Measurements from ENCODE around the gene CCDC150.
"Not testable (repeated sequence)": the region's sequence is repeated elsewhere in the genome, so short reads cannot be mapped to it uniquely, and the experiment has no call there.

CCDC150 gene

DNA sequence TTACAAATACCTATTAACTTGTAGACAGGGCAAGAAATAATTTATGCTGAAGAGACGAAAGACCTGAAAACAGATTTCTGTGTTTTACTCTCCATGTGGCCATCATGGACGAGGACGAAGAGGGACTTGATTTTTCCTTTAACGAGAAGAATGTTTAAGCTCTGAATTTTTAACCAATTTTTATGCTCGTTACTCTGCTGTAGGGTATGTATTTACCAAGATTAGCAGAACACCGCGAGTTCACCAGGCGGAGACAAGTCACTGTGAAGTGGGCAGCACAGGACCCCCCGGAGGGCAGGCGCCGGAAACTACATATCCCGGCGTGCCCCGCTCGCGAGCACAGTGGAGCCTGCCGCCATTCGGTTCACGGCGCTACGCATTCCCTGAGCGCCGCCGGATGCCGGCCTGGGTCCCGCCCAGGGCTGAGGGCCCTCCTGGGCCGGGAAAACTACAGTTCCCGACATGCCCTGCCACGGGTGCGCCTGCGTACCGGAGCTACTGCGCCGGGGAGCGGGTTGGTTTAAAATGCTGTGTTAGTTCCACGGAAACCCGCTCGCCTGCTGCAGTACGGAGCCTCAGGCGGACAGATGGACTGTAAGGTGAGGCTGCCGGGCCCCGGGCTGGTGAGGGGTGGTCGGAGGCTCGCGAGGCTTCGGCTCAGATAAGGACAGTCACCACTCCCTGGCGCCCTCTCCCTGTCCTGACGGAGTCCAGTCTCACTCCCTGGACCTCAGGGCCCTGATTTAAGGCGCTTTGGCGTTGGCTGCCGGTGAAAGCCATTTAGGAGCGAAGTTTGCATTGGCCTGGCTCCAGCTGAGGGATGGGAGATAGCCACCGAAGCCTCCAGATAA is at the start of gene CCDC150:
Gene CCDC150 (plus strand): TSS at position 536 of the 851 bp plus-strand sequence. CDS start 52 bp downstream, at position 588.
- DNase-seq, result peak; percentile 96
- in situ Hi-C loops (cut with HindIII; ENCODE audit: low pct_ligation_motif_present, low pct_unique_long_range_greater_than_20kb, low sequenced_read_pairs), result no loop called here

DNA sequence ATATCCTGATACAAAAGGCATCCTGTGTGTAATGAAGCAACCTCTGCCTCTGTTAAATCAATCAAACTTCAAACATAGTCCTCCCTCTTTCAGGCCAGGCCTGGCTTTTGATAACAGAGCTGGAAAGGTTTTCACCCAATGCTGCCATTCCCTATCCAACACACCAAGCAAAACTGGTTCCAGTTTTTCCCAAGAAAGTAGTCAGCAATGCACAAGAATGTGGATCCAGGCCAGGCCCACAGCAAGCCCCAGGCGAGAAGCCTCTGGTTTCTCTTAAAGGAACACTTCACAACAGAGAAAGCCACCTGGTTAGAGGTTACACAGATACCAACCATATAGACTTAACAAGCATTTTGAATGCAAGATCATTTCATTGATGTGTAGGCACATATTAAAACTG is 49.2 kb upstream of the CCDC150 start:
- DNase-seq, result no peak
- in situ Hi-C loops (cut with HindIII; ENCODE audit: low pct_ligation_motif_present, low pct_unique_long_range_greater_than_20kb, low sequenced_read_pairs), result no loop called here

DNA sequence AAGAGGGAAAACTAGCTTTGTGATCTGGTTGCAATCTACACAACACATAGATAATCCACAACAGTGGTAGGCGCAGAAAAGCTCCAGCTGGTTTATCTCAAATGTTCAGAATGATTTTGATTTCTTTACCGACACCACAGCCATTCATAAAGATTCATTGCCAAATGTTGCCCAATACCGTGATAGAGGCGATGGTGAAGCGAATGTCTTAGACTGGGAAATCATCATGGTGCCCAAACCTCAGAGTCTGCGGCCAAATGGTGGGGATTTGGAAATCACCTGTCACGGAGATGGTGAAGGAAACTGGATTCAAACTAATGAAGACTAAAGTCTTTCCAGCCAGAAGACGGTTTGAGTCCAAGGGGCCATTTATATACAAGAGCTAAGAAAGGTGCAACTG is 48.5 kb upstream of the CCDC150 start:
- no peak for DNase-seq
- in situ Hi-C loops (cut with HindIII; ENCODE audit: low pct_ligation_motif_present, low pct_unique_long_range_greater_than_20kb, low sequenced_read_pairs), result no loop called here

DNA sequence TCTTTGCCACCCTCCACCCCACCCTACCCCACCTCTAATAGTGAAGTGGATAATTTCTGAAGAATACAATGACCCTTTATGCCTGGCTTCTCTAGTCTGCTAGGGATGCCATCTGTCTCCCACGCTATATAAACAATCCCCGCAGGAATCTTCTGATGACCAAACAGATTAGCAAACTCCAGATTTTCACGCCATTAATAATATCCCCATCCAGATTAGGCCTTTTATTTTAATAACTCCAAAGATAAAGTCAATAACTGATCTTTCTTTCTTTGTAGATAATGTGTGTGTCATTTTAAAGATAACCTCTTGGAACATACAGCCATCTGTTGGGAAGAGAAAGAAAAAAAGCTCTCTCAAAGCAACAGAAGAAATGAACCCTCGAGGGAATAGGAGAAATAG is 47.9 kb upstream of the CCDC150 start:
- DNase-seq, result no peak
- in situ Hi-C loops (cut with HindIII; ENCODE audit: low pct_ligation_motif_present, low pct_unique_long_range_greater_than_20kb, low sequenced_read_pairs), result no loop called here

DNA sequence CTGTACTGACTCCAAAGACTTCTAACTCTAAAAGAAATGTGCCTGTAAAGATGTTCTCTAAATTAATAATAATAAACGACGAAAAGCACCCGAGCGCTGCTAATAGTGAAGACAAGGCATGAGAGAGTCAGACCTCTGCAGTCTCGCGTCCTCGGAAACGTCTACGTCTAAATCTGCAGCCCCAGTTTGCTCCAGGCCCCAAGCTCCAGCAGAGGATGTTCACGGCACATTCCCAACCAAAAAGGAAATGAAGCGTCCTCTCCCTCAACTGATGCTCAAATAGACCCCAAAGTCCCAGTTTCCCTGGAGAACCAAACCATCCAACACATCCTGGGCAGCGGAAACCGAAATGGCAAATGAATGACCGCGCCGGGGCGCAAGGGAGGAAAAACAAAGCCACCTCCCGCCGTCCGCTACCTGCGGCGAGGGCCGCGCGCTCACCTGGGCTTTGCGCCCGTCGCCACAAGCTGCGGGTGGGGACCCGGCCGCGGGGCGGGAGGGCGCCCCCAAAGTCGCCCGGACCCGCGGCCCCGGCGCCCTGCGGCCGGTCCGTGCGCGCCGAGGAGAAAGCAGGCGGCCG is 47.1 kb upstream of the CCDC150 start:
- in situ Hi-C loops (cut with HindIII; ENCODE audit: low pct_ligation_motif_present, low pct_unique_long_range_greater_than_20kb, low sequenced_read_pairs), result no loop called here
- peak; percentile 25 for DNase-seq

DNA sequence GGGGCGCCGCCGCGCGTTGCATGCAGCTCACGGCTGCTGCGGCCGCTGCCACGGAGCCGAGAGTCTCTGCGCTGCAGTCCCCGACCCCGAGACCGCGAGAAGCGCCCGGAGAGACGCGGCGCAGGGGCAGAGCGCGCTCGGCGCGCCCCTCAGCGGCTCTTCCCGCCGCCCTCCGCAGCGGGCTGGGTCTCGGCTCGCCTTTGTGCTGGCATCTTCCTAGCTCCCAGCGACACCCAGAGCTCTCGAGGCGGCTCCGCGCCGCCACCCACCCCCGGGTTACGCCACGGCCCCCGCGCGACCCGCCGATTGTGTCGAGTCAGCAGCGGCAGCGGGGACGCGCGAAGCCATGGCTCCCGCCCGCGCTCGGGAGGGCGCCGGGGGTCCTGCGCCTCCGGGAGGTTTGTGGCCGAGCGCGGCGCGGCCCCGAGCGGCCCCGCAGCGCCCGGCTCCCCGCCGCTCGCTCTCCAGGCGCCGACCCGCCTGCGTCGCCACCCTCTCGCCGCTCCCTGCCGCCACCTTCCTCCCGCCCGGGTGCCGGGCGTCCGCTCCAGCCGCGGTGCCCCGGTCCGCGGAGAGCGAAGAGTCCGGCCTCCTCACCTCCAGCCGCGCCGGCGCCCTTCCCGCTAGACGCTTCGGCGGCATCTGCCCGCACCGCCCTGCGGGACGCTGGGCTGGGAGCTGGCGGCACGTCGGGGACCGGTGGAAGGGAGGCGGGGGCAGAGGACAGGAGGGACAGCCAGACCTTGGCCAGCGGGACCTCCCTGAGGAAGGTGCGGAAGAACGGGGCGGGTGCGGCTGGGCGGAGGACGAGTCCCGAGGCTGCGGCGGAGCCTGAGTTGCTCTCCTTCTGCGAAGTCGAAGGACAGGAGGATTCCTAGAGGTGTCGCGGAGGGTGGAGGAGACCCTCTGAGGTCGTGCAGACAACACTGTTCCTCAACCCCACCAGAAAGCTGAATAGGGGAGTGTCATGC is 46.3 kb upstream of the CCDC150 start, which contains the start of gene HECW2:
Gene HECW2 (minus strand): TSS at position 644 of the 971 bp plus-strand sequence.
- in situ Hi-C loops (cut with HindIII; ENCODE audit: low pct_ligation_motif_present, low pct_unique_long_range_greater_than_20kb, low sequenced_read_pairs), result no loop called here
- DNase-seq, result peak; percentile 50

DNA sequence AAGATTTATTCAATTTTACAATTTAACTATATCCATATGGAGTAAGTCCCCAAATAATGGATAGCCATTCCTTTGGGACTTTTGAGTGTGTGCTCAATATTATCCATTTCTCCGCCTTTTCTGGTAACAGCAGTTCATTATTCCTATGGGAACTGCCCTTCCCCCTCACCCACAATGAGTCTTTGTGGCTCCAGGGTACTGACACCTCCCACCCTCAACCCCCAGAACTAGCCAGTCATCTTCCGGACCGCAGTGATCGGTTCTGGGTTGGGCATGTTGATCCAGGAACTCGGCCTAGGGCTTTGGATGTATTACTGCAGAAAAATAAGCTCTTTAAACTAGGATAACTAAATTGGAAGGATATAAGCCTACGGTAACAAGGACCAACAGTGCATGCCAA is 45.4 kb upstream of the CCDC150 start:
- DNase-seq, result no peak
- in situ Hi-C loops (cut with HindIII; ENCODE audit: low pct_ligation_motif_present, low pct_unique_long_range_greater_than_20kb, low sequenced_read_pairs), result no loop called here

DNA sequence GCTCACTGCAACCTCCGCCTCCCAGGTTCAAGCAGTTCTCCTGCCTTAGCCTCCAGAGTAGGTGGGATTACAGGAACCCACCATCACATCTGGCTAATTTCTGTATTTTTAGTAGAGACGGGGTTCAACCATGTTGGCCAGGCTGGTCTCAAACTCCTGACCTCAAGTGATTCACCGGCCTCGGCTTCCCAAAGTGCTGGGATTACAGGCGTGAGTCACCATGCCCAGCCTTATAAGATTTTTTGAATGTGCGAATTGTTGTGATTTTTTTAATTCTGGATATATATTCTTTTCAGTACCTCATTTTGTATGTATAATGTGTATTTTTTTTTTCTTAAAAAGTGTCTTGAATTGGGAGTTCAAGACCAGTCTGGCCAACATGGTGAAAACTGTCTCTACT is 42.0 kb upstream of the CCDC150 start:
- DNase-seq, result no peak
- in situ Hi-C loops (cut with HindIII; ENCODE audit: low pct_ligation_motif_present, low pct_unique_long_range_greater_than_20kb, low sequenced_read_pairs), result no loop called here

DNA sequence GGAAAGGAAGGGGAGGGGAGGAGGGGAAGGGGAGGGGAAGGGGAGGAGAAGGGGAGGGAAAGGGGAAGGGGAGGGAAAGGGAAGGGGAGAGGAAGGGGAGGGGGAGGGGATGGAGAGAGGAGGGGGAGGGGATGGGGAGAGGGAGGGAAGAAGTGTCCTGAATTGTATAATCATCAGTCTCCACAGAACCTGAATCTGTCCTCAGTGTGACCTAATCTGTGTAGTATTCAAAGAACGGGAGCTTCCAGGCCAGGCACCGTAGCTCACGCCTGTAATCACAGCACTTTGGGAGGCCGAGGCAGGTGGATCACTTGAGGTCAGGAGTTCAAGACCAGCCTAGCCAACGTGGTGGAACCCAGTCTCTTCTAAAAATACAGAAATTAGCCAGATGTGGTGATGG is 41.1 kb upstream of the CCDC150 start:
- in situ Hi-C loops (cut with HindIII; ENCODE audit: low pct_ligation_motif_present, low pct_unique_long_range_greater_than_20kb, low sequenced_read_pairs), result no loop called here
- DNase-seq, result no peak

DNA sequence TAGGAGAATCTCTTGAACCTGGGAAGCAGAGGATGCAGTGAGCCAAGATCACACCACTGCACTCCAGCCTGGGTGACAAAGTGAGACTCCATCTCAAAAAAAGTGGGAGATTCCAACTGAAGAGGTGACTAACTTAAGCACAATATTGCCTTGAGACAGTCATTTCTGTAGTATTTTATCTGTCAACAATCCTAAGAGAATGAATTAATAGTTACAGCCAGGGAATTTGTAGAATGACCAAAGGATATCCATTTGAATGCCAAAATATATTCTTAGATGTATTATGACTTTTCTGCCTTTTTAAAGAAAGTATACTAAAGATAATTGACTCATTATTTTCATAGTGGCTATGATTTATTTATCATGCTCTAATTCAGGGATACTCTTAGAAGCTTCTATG is 40.7 kb upstream of the CCDC150 start:
- in situ Hi-C loops (cut with HindIII; ENCODE audit: low pct_ligation_motif_present, low pct_unique_long_range_greater_than_20kb, low sequenced_read_pairs), result no loop called here
- no peak for DNase-seq

DNA sequence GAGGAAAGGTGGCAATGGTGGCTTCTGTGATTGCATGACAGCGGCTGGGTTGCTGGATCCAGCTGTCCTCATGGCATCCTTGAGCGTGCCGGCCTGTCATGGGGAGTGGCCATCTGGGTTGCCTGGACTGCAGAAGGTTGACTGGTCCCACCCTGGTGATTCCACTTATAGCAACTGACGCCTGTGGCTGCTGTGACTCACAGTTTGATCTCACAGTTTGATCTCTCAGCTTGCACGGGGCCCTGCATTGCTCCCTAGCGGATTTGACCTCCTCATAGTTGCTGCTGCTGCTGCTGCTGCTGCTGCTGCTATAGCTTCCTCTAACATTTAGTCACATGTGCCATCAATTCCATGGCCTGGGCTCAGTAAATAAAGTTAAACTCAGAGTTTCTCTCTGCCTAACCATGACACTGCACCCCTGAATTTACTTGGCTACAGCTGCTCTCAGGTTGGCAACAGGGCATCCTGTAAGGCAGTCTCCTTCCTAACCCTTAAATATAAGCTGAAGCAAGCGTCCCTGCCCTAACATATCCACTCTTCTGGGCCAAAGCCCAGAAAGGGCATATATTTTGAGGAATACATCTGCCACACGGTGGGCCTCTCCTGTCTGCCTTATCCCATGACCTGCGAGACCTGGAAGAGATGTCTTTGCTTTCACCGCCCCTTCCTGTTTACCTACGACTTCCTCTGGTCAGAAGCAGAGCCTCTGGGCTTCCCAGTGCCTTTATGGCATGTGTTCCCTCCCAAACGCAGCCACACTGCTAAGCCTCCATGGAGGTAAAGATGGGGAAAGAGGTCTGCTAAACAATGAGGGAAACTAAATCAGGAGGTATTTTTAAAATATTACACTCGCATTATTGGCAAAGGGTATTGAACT is 37.8 kb upstream of the CCDC150 start:
- DNase-seq, result peak; percentile 60
- in situ Hi-C loops (cut with HindIII; ENCODE audit: low pct_ligation_motif_present, low pct_unique_long_range_greater_than_20kb, low sequenced_read_pairs), result no loop called here

DNA sequence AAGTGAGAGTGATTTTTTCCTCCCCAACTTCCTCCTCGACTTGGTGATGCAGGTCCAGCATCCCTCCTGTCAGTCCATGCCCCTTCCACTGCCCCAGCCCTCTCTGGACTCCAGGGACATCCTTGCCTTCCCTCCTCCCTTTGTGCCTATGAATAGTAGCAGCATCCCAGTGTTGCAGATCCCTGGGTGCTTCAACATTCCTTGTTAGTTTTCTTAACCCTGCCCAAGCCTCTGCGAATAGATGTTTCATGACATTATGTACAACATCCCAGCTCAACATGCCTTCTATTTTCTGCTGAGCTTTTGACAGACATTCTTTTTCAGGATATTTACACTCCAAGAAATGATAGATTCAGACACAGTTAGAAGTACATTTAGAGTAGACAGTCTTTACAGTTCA is 35.3 kb upstream of the CCDC150 start:
- DNase-seq, result no peak
- in situ Hi-C loops (cut with HindIII; ENCODE audit: low pct_ligation_motif_present, low pct_unique_long_range_greater_than_20kb, low sequenced_read_pairs), result no loop called here

DNA sequence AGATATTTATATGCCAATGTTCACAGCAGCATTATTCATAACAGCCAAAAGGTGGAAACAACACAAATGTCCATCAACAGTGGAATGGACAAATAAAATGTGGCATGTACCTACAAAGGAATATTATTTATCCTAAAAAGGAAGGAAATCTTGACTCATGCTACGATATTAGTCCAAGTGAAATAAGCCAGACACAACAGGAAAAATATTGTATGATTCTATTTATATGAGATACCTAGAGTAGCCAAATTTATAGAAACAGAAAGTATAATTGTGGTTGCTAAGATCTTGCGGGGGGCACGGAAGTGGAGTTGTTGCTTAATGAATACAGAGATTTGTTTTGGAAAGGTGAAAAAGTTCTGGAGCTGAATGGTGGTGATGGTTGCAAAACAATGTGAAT is 33.0 kb upstream of the CCDC150 start:
- in situ Hi-C loops (cut with HindIII; ENCODE audit: low pct_ligation_motif_present, low pct_unique_long_range_greater_than_20kb, low sequenced_read_pairs), result no loop called here
- no peak for DNase-seq

DNA sequence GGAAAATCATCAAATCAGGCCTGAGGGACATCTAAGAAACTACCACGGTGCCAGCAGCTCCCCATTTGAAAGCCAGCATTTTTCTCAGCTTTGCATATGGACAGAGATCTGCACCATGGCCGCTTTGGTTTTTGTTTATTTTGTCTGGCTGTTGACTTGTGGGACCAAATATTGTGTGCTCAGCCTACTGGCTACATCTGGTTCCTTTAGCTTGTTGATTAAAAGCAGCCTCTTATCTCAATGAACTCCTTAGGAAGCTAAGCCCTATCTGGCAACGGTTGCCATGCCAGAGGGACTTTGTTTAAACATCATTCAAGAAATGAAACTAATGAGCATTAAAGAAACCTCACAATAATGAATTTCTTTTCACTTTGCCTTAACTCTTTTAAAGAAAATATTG is 32.4 kb upstream of the CCDC150 start:
- DNase-seq, result no peak
- in situ Hi-C loops (cut with HindIII; ENCODE audit: low pct_ligation_motif_present, low pct_unique_long_range_greater_than_20kb, low sequenced_read_pairs), result no loop called here

DNA sequence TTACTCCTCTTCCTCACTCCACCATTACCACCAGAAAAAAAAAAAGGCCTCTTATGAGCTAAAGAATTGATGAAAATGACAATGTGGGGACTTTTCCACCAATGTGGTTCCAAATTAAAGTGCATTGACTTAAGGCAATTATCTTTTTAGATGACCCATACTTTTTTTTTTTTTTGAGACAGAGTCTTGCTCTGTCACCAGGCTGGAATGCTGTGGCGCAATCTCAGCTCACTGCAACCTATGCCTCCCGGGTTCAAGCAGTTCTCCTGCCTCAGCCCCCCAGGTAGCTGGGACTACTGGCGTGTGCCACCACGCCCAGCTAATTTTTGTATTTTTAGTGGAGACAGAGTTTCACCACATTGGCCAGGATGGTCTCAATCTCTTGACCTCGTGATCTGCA is 31.6 kb upstream of the CCDC150 start:
- not testable (repeated sequence) for DNase-seq

DNA sequence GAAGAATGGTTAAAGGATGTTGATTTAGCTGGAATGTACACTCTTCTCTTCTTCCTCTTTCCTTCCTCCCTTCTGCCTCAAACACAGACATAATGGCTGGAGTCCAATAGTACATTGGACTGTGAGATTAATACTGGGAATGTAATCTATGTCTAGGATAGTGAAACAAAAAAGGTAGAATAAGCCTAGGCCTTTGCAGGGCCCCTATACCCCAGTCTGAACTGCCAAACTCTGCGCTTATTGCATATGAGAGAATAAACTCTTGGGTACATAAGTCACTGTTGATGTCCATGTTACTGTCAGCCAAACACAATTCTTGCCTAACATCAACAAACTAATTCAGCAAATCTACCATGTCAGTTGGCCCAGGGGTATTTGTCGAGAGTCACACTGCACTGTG is 29.7 kb upstream of the CCDC150 start:
- in situ Hi-C loops (cut with HindIII; ENCODE audit: low pct_ligation_motif_present, low pct_unique_long_range_greater_than_20kb, low sequenced_read_pairs), result no loop called here
- DNase-seq, result no peak

More for the DNA sequence above, 31.6 kb upstream of the CCDC150 start:
- in situ Hi-C loops (cut with HindIII; ENCODE audit: low pct_ligation_motif_present, low pct_unique_long_range_greater_than_20kb, low sequenced_read_pairs), result not testable (repeated sequence)

DNA sequence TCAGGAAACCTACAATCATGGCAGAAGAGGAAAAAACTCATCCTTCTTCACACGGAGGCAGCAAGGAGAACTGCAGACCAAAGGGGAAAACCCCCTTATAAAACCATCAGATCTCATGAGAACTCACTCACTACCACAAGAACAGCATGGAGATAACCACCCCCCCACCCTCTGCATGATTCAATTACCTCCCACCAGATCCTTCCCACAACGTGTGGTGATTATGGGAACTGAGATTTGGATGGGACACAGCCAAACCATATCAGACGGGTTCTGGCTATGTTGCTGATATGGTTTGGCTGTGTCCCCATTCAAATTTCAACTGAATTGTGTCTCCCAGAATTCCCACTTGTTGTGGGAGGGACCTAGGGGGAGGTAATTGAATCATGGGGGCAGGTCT is 28.7 kb upstream of the CCDC150 start:
- DNase-seq, result no peak
- in situ Hi-C loops (cut with HindIII; ENCODE audit: low pct_ligation_motif_present, low pct_unique_long_range_greater_than_20kb, low sequenced_read_pairs), result no loop called here

DNA sequence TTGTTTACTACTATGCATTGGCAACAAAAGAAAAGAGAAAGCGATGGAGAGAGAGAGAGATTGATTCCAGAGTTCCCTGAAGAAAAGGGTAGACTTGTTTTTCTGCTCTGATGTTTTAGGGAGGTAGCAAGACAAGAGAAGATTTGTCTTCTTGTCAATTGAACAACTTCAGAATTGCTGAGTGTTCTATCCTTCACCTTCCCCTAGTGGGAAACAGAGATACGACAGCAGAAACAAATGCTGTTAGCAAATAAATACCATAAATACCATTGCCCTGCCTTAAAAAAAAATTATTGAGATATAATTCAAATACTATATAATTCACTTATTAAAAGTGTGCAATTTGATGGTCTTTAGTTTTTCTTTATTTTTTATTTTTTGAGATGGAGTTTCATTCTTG is 26.2 kb upstream of the CCDC150 start:
- in situ Hi-C loops (cut with HindIII; ENCODE audit: low pct_ligation_motif_present, low pct_unique_long_range_greater_than_20kb, low sequenced_read_pairs), result no loop called here
- DNase-seq, result no peak
